ENCODE results near the gene UQCRC1.

The UQCRC1 gene

GRCh38 chr3:48599077-48599501, 10.4 kb downstream of the UQCRC1 start:
- DNase-seq (ENCODE audit: low spot score): no peak

- peak; percentile 98 for DNase-seq (ENCODE audit: low spot score)
Measured at GRCh38 chr3:48598323-48599076, 10.9 kb downstream of the UQCRC1 start.

GRCh38 chr3:48597408-48597800, 12.0 kb downstream of the UQCRC1 start:
- DNase-seq (ENCODE audit: low spot score): no peak

DNA sequence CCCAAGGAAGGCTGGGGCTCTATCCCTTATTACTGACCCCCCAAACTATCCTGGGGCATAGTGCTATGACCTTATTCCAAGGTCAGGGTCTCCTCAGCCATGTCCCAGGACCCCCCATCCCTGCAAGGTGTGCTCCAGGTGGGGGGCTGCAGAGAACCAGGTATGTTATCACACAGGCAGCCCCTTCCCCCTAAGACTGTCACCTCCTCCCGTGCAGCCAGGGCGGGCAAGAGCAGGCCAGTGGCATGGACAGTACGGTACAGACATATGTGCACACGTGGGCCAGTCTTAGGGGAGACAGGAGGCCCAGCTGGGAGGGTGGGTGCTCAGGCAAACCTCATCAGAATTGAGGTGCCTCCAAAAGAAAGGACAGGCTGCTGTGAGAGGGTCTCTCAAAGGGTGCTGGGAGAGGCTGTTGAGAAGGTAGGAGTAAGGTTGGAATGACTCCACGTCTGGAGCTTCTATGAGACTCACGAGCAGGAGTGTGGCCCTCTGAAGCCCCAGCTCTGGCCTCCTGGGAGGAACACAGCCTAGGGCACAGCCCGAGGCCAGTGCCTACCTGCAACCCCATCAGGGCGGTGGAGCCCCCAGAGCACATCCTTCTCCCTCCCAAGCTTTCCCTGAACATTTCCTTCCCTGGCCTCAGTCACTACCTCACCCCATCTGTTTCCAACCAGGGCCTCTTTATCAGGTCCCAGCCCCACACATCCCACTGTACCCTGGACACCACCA, 12.6 kb downstream of the UQCRC1 start:
- DNase-seq (ENCODE audit: low spot score): no peak

DNA sequence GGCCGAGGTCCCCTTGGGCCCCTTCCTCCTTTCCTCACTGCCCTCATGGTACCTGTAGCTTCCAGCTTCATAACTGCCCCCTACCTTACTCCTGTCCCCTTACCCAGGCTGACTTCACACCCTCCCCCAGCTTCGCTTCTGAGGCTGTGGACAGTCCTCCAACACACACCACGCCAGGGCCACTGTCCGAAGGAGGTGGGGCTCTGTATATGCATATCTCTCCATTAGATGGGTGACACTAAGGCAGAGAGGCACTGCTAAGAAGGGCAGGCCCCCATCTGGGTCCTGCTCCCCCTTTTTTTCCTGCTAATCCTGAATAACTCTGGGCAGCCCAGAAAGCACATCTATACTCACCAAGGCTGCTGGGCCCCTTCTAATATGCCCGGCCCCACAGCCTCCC, 13.3 kb downstream of the UQCRC1 start:
- DNase-seq (ENCODE audit: low spot score): no peak

DNA sequence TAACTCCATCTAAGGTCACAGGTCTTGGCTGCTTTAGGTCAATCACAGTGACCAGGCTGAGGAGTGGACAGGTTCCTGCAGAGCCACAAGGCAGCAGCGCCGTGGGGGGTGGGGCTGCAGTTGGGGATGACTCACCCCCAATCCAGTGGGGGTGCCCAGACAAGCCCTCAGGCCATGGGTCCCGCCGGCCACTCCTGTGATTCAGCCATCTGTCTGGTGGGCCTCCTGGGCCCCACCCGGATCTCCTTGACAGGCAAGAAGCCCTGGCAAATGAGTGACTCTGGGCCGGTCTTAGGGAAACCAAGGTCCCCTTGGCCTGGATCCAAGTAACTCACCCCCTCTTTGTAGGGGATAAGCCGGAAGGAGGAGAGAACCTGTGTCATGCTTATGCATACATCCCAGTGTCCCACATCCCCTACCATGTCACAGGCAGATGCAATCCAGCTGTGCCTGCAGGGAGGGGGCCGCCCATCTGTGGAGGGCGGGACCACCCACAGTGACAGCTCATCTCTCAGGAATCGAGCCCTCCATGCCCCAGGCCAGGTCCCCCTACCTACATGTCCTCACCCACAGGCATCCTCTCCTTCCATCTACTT, 13.8 kb downstream of the UQCRC1 start:
- peak; percentile 97 for DNase-seq (ENCODE audit: low spot score)

DNA sequence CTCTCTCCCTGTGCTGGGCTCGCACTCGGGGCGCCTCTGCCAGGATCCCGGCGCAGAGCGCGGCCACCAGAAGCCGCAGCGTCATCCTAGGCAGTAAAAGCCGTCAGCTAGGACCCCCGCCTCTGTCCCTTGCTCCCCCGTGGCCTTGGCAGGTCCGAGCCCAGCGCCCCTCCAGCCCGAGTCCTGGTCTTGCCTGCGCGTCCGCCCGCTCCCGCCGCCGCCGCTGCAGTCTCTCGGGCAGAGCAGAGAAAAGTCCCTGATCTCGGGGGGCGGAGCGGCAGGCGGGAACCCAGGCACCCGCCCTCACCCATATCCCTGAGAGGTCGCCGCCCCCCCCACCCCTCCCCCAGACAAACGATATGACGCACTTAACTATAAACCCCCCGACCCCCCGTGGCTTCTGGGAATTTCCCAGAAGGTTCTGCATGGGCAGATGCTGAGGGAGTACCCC, 14.3 kb downstream of the UQCRC1 start, which contains the start of gene COL7A1:
TSS of gene COL7A1 (minus strand) at position 255 of the 451 bp plus-strand sequence. CDS start at position 85, 170 bp downstream.
- DNase-seq (ENCODE audit: low spot score): peak; percentile 62

GRCh38 chr3:48594417-48595049, 14.9 kb downstream of the UQCRC1 start:
- DNase-seq (ENCODE audit: low spot score): no peak

- DNase-seq (ENCODE audit: low spot score): no peak
Measured at GRCh38 chr3:48593337-48593736, 16.1 kb downstream of the UQCRC1 start.

DNA sequence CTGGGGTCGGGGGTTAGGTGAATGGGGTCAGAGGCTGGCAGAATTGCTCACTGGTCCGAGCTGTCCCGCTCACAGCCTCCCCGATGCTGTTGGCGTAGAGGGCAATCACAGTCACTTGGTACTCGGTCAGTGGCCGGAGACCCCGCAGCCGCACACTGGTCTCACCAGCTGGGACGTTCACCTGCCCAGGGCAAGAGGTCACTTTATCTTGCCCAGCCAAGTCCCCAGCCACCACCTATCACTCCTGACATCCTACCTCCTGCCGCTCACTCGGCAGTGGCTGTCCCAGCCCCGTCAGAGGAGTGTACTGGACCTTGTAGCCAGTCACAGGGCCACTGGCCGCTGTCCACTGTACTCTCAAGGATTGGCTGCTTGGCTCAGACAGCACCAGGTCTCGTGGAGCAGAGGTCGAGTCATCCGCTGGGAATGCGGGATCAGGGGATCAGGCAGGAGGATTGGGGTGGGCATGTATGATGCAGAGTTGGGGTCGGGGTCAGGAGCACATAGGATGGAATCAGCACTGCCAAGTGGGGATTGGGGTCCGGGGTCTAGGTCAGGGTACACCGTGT, 16.8 kb downstream of the UQCRC1 start:
- DNase-seq (ENCODE audit: low spot score): no peak

- no peak for DNase-seq (ENCODE audit: low spot score)
Measured at GRCh38 chr3:48591886-48592518, 17.4 kb downstream of the UQCRC1 start.

- DNase-seq (ENCODE audit: low spot score): no peak
Measured at GRCh38 chr3:48591436-48591835, 18.0 kb downstream of the UQCRC1 start.

GRCh38 chr3:48588230-48588629, 21.2 kb downstream of the UQCRC1 start:
- DNase-seq (ENCODE audit: low spot score): no peak

DNA sequence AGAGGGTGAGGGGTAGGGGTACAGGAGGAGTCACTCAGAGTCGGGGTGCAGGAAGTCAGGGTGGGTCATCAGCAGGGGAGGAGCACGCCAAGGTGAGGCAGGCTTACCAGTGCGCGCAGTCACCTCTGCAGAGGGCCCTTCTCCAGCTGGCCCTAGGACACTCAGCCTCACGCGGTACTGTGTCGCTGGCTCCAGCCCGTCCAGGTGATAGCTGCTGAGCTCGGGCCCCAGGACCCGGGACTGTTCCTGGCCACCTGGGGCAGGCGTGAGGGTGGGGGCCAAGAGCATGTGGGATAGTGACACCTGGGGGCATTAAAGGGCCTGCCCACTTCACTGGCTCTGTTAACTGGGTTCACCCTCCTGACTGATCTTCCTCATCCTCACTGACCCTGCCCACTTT, 21.8 kb downstream of the UQCRC1 start:
- no peak for DNase-seq (ENCODE audit: low spot score)

GRCh38 chr3:48585411-48585810, 24.0 kb downstream of the UQCRC1 start:
- DNase-seq (ENCODE audit: low spot score): no peak

- no peak for DNase-seq (ENCODE audit: low spot score)
Measured at GRCh38 chr3:48584836-48585235, 24.6 kb downstream of the UQCRC1 start.

DNA sequence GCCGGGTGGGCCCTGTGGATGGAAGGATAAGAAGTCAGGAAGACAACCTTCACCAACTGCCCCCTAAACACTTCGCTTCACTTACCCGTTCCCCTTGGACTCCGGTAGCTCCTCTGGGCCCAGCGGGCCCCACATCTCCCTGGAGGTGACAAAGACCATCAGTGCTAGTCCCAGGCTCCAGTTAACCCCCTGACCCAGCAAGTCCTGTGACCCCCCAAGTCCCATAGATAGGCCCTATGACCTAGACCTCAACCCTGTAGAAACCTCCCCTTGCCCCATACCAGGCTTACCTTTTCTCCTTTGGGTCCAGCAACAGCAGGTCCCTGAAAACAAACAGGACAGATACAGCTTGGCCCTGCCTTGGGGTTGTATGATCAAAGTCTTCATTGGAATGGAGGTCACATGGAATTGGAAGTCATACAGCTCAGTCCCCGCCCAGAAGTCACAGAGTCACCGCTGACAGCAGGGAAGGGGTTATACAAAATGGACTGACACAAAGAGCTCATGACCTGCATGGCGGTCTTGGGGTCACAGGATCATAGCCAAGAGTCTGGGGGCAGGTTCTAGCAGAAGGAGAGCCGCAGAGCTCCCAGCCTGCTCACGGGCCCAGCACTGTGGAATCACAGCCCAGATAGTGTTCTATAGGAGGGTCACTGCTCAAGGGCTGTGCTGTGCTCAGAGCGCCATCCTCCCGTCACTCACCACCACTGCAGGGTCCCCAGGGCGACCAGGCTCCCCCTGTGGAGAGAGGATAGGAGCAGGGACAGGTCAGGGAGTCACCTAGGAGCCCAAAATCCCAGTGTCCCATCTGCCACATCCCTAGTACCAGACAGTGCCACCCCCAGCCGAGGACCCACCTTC, 27.6 kb downstream of the UQCRC1 start:
- no peak for DNase-seq (ENCODE audit: low spot score)

- DNase-seq (ENCODE audit: low spot score): no peak
Measured at GRCh38 chr3:48576647-48577046, 32.8 kb downstream of the UQCRC1 start.

DNA sequence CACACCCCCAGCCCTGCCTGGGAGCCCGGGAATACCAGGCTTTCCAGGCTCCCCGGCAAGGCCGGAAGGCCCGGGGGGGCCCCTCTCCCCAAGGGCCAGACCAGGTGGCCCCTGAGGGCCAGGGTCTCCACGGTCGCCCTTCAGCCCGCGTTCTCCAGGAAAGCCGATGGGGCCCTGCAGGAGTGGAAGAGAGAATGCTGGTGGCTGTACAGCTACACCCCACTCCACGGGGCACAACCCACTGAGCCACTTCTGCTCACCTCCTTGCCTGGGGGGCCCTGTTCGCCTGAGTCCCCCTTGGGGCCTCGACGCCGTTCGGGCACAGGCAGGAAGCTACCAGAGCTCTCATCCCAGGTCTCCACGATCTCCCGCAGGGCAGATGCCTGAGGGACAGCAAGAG, 34.1 kb downstream of the UQCRC1 start:
- no peak for DNase-seq (ENCODE audit: low spot score)

DNA sequence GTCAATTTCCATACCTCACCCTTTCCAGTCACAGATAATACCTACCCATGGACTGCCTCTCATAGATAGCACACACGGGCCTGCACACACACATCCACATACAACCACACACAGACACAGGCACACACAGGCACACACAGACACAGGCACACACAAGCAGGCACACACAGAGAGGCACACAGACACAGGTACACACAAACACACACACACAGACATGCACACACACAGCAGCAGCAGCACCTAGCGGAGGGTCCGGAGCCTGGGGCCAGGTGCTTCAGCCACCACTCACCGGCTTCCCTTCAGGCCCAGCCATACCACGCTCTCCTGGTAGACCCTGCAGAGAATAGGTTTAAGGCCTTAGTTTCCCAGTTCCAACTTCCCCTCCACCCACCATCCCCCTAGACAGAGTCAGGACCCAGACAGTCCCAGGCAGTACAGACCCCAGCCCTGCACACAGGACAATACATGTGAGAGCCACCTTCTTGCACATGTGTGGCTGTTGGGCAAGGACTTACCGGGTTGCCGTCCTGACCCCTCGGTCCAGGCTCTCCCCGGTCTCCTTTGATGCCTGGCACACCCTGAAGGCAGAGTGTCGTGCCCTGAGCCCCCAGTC, 35.4 kb downstream of the UQCRC1 start:
- no peak for DNase-seq (ENCODE audit: low spot score)

Data from hepatic stellate cell (primary cell).